ENCODE measurements around the gene SGMS2. TPM values are rescaled to one million over a fixed set of nuclear protein-coding genes. Genes with fewer than 3 reads are reported as not detected.
"Not testable (repeated sequence)": the region's sequence is repeated elsewhere in the genome, so short reads cannot be mapped to it uniquely, and the experiment has no call there.

Gene SGMS2
- total RNA-seq, 1 experiment from 2014 or later = 13.2 TPM

GRCh38 chr4:107888237-107888636, 63.5 kb downstream of the SGMS2 start:
- no peaks in the 10 kb centered on the region for H3K27me3 ChIP-seq
- peaks cover 14% of the 10 kb centered on the region for H3K9me3 ChIP-seq
- H3K4me3 ChIP-seq = no peak overlapping the region
- no peak for DNase-seq
- H3K36me3 ChIP-seq = no peaks in the 10 kb centered on the region; the same call in 1 of the 2 replicates

- DNase-seq = no peak
- Histone ChIP-seq H3K4me3 (no peak overlapping the region), H3K9me3 (peaks cover 14% of the 10 kb centered on the region), H3K27me3 (no peaks in the 10 kb centered on the region), H3K36me3 (peaks cover 3% of the 10 kb centered on the region; the same call in 1 of the 2 replicates)
Observed at GRCh38 chr4:107890779-107891178, 66.0 kb downstream of the SGMS2 start.

- no peaks in the 10 kb centered on the region for H3K27me3 ChIP-seq
- peaks cover 3% of the 10 kb centered on the region; the same call in 1 of the 2 replicates for H3K36me3 ChIP-seq
- no peak for DNase-seq
- peaks cover 14% of the 10 kb centered on the region for H3K9me3 ChIP-seq
- no peak overlapping the region for H3K4me3 ChIP-seq
Observed at GRCh38 chr4:107891299-107891698, 66.6 kb downstream of the SGMS2 start.

GRCh38 chr4:107893171-107894137, 68.7 kb downstream of the SGMS2 start:
- no peak for DNase-seq
- Histone ChIP-seq H3K9me3 (peaks cover 9% of the 10 kb centered on the region; the same call in 1 of the 2 replicates), H3K36me3 (peaks cover 3% of the 10 kb centered on the region; the same call in 1 of the 2 replicates), H3K4me3 (no peak overlapping the region), H3K27me3 (no peaks in the 10 kb centered on the region)

GRCh38 chr4:107894138-107894603, 69.4 kb downstream of the SGMS2 start:
- no peak for DNase-seq
- Histone ChIP-seq H3K36me3 (peaks cover 3% of the 10 kb centered on the region; the same call in 1 of the 2 replicates), H3K9me3 (peaks cover 4% of the 10 kb centered on the region; the same call in 1 of the 2 replicates), H3K4me3 (no peak overlapping the region), H3K27me3 (no peaks in the 10 kb centered on the region)

- DNase-seq = peak; percentile 55
- Histone ChIP-seq H3K4me3 (peak overlapping the region; percentile 6), H3K9me3 (no peaks in the 10 kb centered on the region), H3K36me3 (peaks cover 6% of the 10 kb centered on the region), H3K27me3 (no peaks in the 10 kb centered on the region)
Observed at GRCh38 chr4:107896158-107896645, 71.5 kb downstream of the SGMS2 start.

- no peaks in the 10 kb centered on the region for H3K27me3 ChIP-seq
- H3K9me3 ChIP-seq = no peaks in the 10 kb centered on the region
- H3K36me3 ChIP-seq = peaks cover 6% of the 10 kb centered on the region
- DNase-seq = no peak
- H3K4me3 ChIP-seq = peak overlapping the region; percentile 6
Observed at GRCh38 chr4:107896646-107897045, 71.9 kb downstream of the SGMS2 start.

GRCh38 chr4:107897823-107898222, 73.1 kb downstream of the SGMS2 start:
- DNase-seq = no peak
- Histone ChIP-seq H3K4me3 (no peak overlapping the region), H3K36me3 (peaks cover 6% of the 10 kb centered on the region), H3K9me3 (no peaks in the 10 kb centered on the region), H3K27me3 (no peaks in the 10 kb centered on the region)

GRCh38 chr4:107900067-107900466, 75.3 kb downstream of the SGMS2 start:
- H3K36me3 ChIP-seq = peaks cover 9% of the 10 kb centered on the region
- H3K27me3 ChIP-seq = no peaks in the 10 kb centered on the region
- H3K4me3 ChIP-seq = no peak overlapping the region
- H3K9me3 ChIP-seq = no peaks in the 10 kb centered on the region
- DNase-seq = no peak

- peaks cover 6% of the 10 kb centered on the region for H3K36me3 ChIP-seq
- no peaks in the 10 kb centered on the region for H3K27me3 ChIP-seq
- no peak for DNase-seq
- H3K4me3 ChIP-seq = no peak overlapping the region
- H3K9me3 ChIP-seq = no peaks in the 10 kb centered on the region
Observed at GRCh38 chr4:107900508-107900907, 75.8 kb downstream of the SGMS2 start.

GRCh38 chr4:107901213-107901934, 76.6 kb downstream of the SGMS2 start:
- Histone ChIP-seq H3K27me3 (no peaks in the 10 kb centered on the region), H3K9me3 (no peaks in the 10 kb centered on the region), H3K4me3 (no peak overlapping the region), H3K36me3 (peaks cover 6% of the 10 kb centered on the region)
- no peak for DNase-seq

- H3K36me3 ChIP-seq = peaks cover 6% of the 10 kb centered on the region
- H3K9me3 ChIP-seq = no peaks in the 10 kb centered on the region
- no peaks in the 10 kb centered on the region for H3K27me3 ChIP-seq
- DNase-seq = no peak
- H3K4me3 ChIP-seq = no peak overlapping the region
Observed at GRCh38 chr4:107902715-107903114, 78.0 kb downstream of the SGMS2 start.

- H3K36me3 ChIP-seq, H3K27me3 ChIP-seq, DNase-seq, H3K9me3 ChIP-seq, H3K4me3 ChIP-seq: not testable (repeated sequence)
Observed at GRCh38 chr4:107905082-107905481, 80.3 kb downstream of the SGMS2 start.

- H3K9me3 ChIP-seq = no peaks in the 10 kb centered on the region
Observed at GRCh38 chr4:107906458-107907100, 81.8 kb downstream of the SGMS2 start.

GRCh38 chr4:107908377-107908776, 83.6 kb downstream of the SGMS2 start:
- no peak overlapping the region for H3K4me3 ChIP-seq
- H3K27me3 ChIP-seq = no peaks in the 10 kb centered on the region
- H3K9me3 ChIP-seq = no peaks in the 10 kb centered on the region
- DNase-seq = no peak
- peaks cover 3% of the 10 kb centered on the region; the same call in 1 of the 2 replicates for H3K36me3 ChIP-seq

More at GRCh38 chr4:107906458-107907100, 81.8 kb downstream of the SGMS2 start:
- no peak for DNase-seq
- Histone ChIP-seq H3K27me3 (no peaks in the 10 kb centered on the region), H3K4me3 (no peak overlapping the region), H3K36me3 (peaks cover 3% of the 10 kb centered on the region)

GRCh38 chr4:107913283-107913899, 88.7 kb downstream of the SGMS2 start:
- H3K36me3 ChIP-seq = no peaks in the 10 kb centered on the region
- no peak overlapping the region for H3K4me3 ChIP-seq
- no peak for DNase-seq
- H3K27me3 ChIP-seq = no peaks in the 10 kb centered on the region
- H3K9me3 ChIP-seq = no peaks in the 10 kb centered on the region
